BJ (cell line): ENCODE results near the gene NUPR2. TPM values are rescaled to one million over a fixed set of nuclear protein-coding genes. Genes with fewer than 3 reads are reported as not detected.
"Not testable (repeated sequence)": the region's sequence is repeated elsewhere in the genome, so short reads cannot be mapped to it uniquely, and the experiment has no call there.

Source experiments
- CTCF ChIA-PET: fragments of 350-600 bp; formaldehyde crosslinking; extraction: SDS; loops from one replicate; lab custom pipeline; 2021; ENCODE audit warnings: antibody characterized with exemption, inconsistent platforms; lab: Yijun Ruan, JAX
- POLR2A ChIA-PET: fragments of 300-600 bp; sonication (Branson Sonifier 250); formaldehyde crosslinking; extraction: SDS; loops from one replicate; lab custom pipeline; 2021; ENCODE audit warnings: antibody characterized with exemption; lab: Charles Lee
- DNase-seq: peaks from one replicate; pipeline ENCODE4 v3.0.0-alpha.2; 2011; ENCODE audit warnings: low read depth
- H3K27me3 ChIP-seq: 2 replicates; pipeline ENCODE4 v1.6.0; 2011; ENCODE audit warnings: low read length; ENCODE audit not compliant: control insufficient read depth, insufficient read depth
- H3K36me3 ChIP-seq: 2 replicates; pipeline ENCODE4 v1.5.1; 2011; ENCODE audit warnings: low read length; ENCODE audit not compliant: control insufficient read depth, insufficient read depth
- H3K4me3 ChIP-seq: 2 replicates; pipeline ENCODE4 v1.5.1; 2011; ENCODE audit warnings: low read depth, mild to moderate bottlenecking, control low read depth, low read length
- polyA plus RNA-seq: library from polyadenylated mRNA; depleted of rRNA; stranded (reverse); fragments of >200 nt; gene quantifications from 2 replicates; pipeline ENCODE4 v1.2.3, GENCODE V29; 2011
- TF ChIP-seq, protein P1 (sequence below): IDR thresholded peaks from 2 replicates; pipeline ENCODE4 v1.5.1; 2011; ENCODE audit warnings: low read depth, mild to moderate bottlenecking, control low read depth, inconsistent platforms, low read length, moderate library complexity; ENCODE audit not compliant: insufficient read depth

The NUPR2 gene
- polyA plus RNA-seq, 1 experiment, result not detected

DNA sequence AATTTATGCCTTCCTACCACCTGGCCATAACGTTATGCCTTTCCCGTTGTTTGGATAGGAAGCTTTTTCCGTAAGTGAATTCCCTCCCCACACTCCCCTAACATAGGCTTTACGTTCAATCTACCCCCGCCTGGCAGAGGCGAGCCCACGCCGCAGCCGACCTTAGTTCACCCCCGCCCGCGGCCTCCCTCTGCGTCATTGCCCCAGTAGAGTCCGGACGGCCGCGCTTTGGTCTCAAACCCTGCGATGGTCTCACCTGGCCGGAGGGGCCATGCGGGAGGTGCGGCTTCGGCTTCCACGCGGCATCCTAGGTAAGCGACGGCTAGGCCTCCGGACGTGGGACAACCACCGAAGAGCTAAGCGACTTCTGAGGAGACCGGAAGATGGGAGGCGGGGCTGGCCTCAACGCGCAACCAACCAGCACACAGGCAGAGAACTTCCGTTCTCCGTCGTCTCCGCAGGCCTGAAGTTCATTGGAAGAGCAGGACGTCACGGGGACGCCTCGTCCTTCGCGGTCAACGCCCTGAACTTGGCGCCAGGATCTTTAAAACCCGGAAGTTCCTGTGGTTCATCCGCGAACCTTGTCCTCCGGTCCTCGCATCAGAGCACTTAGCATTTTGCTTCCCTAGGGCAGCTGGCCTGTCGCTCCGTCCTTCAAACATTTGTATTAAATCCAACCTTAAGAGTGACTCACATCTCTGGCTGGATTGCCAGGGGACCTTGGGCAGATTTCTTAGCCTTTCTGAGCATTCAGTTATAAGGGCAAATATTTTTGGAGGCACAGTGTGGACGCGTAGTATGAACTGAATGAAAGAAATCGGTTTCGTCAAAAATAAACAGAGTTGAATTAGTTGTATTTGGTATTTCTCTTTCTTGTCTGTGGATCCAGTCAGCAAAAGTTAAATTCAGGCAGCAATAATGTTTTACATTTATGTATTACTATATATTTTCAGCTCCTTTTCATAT, 9.8 kb downstream of the NUPR2 start, which contains the start of gene CHCHD2:
CHCHD2 (minus strand) TSS at position 369 of the 966 bp plus-strand sequence; CDS start at position 306, 63 bp downstream.
- H3K27me3 ChIP-seq, result no peaks in the 10 kb centered on the region
- H3K36me3 ChIP-seq, result peaks cover 9% of the 10 kb centered on the region
- TF ChIP-seq, protein P1, sequence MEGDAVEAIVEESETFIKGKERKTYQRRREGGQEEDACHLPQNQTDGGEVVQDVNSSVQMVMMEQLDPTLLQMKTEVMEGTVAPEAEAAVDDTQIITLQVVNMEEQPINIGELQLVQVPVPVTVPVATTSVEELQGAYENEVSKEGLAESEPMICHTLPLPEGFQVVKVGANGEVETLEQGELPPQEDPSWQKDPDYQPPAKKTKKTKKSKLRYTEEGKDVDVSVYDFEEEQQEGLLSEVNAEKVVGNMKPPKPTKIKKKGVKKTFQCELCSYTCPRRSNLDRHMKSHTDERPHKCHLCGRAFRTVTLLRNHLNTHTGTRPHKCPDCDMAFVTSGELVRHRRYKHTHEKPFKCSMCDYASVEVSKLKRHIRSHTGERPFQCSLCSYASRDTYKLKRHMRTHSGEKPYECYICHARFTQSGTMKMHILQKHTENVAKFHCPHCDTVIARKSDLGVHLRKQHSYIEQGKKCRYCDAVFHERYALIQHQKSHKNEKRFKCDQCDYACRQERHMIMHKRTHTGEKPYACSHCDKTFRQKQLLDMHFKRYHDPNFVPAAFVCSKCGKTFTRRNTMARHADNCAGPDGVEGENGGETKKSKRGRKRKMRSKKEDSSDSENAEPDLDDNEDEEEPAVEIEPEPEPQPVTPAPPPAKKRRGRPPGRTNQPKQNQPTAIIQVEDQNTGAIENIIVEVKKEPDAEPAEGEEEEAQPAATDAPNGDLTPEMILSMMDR, result no peak
- DNase-seq, result peak; percentile 95
- POLR2A ChIA-PET, result interaction anchor here (0.6 to 1.0 kb wide), 2 partner anchors 13 to 27 kb away, joined by 3 to 4 read pairs; partner anchors contain the start of gene PHKG1
- CTCF ChIA-PET, result no interaction called here
- peak within 1 kb of the TSS; percentile 63 for H3K4me3 ChIP-seq

DNA sequence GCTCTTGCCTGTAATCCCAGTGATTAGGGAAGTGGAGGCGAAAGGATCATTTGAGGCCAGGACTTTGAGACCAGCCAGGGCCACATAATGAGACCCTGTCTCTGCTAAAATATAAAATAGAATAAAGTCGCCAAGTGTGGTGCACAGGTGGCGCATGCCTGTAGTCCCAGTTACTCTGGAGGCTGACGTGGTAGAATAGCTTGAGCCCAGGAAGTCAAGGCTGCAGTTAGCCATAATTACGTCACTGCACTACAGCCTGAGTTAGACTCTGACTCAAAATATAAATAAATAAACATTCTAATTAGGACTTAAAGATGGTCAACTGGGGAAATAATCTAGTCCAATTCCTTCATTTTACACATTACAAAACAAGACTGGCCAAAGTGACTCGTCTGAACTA, 10.7 kb downstream of the NUPR2 start:
- H3K4me3 ChIP-seq, result peak overlapping the region; percentile 63
- CTCF ChIA-PET, result no interaction called here
- DNase-seq, result peak; percentile 34
- POLR2A ChIA-PET, result interaction anchor here (0.7 kb wide), 1 partner anchor 13 kb away, joined by 4 read pairs; the partner anchor contains the start of gene PHKG1
- no peaks in the 10 kb centered on the region for H3K27me3 ChIP-seq
- H3K36me3 ChIP-seq, result peaks cover 14% of the 10 kb centered on the region
- TF ChIP-seq, protein P1, result no peak

DNA sequence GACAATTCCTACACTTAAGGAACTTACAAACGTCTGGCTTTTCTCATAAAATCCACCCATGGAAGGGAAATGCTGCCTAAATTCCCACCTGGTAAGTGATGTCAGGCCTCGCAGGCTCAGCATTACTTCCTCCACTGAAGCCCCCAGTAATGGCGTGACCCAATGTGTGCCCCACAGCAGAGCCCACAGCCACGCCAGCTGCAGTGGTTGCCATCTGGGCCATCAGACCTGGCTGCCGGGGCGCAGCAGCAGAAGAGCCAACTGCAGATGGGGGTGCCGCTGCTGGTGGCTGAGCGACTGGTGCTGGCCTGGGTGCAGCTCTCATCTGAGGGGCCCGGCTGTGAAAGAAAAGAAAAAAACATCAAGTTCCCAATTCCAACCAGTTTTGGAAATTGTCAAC, 12.1 kb downstream of the NUPR2 start:
- CTCF ChIA-PET, result interaction anchor here (1.5 kb wide), 1 partner anchor 30 kb away, joined by 4 read pairs; no protein-coding TSS in a partner anchor
- H3K4me3 ChIP-seq, POLR2A ChIA-PET, H3K27me3 ChIP-seq, DNase-seq: not testable (repeated sequence)
- peaks cover 21% of the 10 kb centered on the region for H3K36me3 ChIP-seq

DNA sequence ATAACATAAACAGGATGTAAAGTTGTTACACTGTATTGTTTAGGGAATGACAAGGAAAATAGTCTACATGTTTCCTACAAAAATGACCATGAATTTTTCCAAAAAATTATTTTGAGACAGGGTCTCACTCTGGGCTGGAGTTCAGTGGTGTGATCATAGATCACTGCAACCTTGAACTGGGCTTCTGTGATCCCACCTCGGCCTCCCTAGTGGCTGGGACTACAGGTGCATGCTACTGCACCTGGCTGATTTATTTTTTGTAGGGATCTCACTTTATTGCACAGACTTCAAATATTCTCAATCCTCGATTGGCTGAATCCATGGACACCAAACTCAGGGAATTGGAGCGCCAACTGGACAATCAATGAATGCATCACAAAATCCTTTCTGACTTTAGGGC, 16.6 kb downstream of the NUPR2 start:
- TF ChIP-seq, protein P1, result no peak
- no peaks in the 10 kb centered on the region for H3K27me3 ChIP-seq
- no peak overlapping the region for H3K4me3 ChIP-seq
- H3K36me3 ChIP-seq, result peaks cover 21% of the 10 kb centered on the region
- no peak for DNase-seq
- ChIA-PET CTCF (interaction anchor here (1.3 kb wide), 1 partner anchor 10 kb away, joined by 3 read pairs; no protein-coding TSS in a partner anchor), POLR2A (no interaction called here)

DNA sequence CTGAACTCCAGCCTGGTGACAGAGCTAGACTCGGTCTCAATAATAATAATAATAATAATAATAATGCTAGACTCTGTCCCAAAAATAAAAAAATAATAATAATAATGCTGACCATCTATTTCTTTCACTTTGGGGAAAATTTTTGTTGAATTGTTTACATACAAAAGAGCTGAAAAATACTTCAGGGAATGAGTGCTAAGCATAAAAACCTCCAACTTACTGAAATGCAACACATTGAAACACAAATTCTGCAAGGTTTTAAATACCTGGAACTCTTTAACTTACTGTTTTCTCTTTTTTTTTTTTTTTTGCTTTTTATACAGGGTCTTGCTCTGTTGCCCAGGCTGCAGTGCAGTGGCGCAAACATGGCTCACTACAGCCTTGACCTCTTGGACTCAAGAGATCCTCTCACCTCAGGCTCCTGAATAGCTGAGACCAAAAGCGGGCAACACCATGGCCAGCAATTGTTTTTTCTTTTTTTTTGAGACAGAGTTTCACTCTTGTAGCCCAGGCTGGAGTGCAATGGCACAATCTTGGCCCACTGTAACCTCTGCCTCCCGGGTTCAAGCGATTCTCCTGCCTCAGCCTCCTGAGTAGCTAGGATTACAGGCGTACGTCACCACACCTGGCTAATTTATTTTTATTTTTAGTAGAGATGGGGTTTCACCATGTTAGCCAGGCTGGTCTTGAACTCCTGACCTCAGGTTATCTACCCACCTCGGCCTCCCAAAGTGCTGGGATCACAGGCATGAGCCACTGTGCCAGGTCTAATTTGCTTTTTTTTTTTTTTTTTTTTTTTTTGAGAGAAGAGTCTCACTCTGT, 17.8 kb downstream of the NUPR2 start:
- POLR2A ChIA-PET, H3K27me3 ChIP-seq, DNase-seq, H3K4me3 ChIP-seq: not testable (repeated sequence)
- H3K36me3 ChIP-seq, result peaks cover 16% of the 10 kb centered on the region
- CTCF ChIA-PET, result interaction anchor here (1.1 kb wide), 1 partner anchor 19 kb away, joined by 4 read pairs; no protein-coding TSS in a partner anchor
